Raji (cell line): Measurements from ENCODE around the gene CYP19A1.

ENCODE experiments used
- POLR2A ChIP-seq: IDR thresholded peaks from 2 replicates; pipeline ENCODE4 v1.6.1; 2011; ENCODE audit warnings: low read depth, low read length, control low read depth; ENCODE audit not compliant: insufficient read depth

CYP19A1 gene

GRCh38 chr15:51338496-51338895 is at the start of gene CYP19A1:
Gene CYP19A1, minus strand, starts transcription at chr15:51338596. Its CDS starts 95,684 bp downstream, at chr15:51242912.
- no peak for TF ChIP-seq POLR2A

DNA sequence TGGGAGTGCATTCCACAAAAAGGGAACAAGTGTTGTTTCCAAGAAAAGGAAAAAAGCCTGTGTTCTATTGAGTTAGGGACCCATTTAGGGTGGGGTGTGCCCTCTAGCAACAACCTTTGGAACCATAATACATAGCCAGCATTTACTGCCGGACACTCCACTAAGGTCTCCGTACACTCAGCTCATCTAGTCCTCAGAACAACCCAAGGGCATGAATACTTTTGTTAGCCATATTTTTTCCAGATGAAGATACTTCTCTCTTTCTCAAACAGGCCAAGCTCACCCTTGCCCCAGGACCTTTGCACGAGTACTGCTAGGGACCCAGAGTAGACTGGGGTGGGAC is 49.3 kb upstream of the CYP19A1 start:
- TF ChIP-seq POLR2A: no peak

DNA sequence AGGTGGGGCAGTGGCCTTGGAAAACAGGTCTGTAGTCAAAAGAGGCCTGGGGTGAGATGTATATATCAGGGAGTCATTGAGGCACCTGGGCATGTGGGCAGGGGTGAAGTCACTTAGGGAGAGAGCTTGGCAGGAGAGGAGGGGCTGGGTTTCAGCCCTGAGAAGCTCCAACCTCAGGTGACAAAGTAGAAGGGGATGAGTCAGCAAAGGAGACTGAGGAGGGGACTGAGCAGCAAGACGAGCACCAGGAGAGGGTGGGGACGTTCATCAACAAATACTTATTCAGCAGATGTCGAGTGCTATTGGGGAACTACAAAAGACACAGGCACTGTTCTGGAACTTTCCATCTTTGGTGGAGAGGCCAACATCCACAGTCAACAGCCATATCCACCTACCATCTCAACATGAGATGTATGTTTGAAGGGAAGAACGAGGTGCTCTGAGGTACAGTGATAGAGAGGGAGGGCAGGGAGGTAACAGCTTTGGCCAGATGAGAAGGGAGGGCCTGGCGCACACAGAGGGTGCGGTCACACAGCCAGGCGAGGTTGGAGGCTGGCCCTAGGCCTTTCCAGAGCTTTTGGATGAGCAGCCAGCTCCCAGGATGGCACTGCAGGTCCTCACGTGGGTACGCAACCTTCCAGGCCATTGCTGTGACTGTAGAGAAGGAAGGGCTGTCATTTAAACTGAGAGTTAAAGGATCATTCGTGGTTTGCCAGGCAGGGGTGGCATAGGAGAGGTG is 48.7 kb upstream of the CYP19A1 start:
- no peak for TF ChIP-seq POLR2A

GRCh38 chr15:51386486-51386885 is 48.1 kb upstream of the CYP19A1 start:
- no peak for TF ChIP-seq POLR2A

- no peak for TF ChIP-seq POLR2A
Measured at GRCh38 chr15:51386029-51386428, 47.6 kb upstream of the CYP19A1 start.

DNA sequence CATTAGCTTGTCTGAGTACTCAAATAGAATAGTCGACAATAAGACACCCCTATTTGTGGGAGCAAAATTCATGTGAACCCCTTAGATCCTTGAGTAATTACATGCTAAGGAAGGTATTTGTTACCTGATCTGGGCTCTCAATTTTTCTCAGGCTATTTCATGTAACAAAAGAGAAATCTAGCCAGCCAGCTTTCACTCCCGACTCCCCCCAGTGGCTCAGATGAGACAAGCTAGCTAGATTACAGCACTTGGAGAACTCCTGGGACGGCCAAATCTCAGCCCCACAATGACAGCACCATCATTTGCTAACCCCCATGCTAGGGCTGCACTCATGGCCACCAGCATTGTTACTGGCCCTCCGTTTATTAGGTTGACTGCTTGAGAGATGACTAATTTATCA is 44.4 kb upstream of the CYP19A1 start:
- TF ChIP-seq POLR2A: no peak

GRCh38 chr15:51380999-51381806 is 42.8 kb upstream of the CYP19A1 start:
- TF ChIP-seq POLR2A: no peak

- no peak for TF ChIP-seq POLR2A
Measured at GRCh38 chr15:51379390-51379789, 41.0 kb upstream of the CYP19A1 start.

GRCh38 chr15:51378406-51378805 is 40.0 kb upstream of the CYP19A1 start:
- no peak for TF ChIP-seq POLR2A

- no peak for TF ChIP-seq POLR2A
Measured at GRCh38 chr15:51377038-51377786, 38.8 kb upstream of the CYP19A1 start.

GRCh38 chr15:51375966-51376640 is 37.7 kb upstream of the CYP19A1 start:
- no peak for TF ChIP-seq POLR2A

DNA sequence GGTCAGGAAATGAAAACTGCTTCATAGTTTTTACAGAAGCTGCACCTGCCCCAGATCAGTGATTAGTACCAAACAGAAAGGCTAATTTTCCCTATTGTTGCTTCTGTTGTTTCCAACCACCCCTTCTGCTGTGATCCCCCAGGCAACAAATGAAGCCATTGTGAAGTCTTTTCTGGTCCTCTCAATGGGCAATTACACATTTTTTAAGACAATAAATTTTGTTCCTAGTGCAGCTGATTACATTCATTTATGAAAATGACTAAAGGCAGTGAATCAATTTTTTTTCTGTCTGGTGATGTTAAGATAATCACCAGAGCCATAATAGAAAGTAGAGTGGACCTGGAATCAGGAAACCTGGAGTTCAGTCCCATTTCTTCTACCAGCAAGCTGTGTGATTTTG is 35.7 kb upstream of the CYP19A1 start:
- TF ChIP-seq POLR2A: no peak

GRCh38 chr15:51371266-51371665 is 32.9 kb upstream of the CYP19A1 start:
- TF ChIP-seq POLR2A: no peak

- no peak for TF ChIP-seq POLR2A
Measured at GRCh38 chr15:51369451-51369761, 31.0 kb upstream of the CYP19A1 start.

DNA sequence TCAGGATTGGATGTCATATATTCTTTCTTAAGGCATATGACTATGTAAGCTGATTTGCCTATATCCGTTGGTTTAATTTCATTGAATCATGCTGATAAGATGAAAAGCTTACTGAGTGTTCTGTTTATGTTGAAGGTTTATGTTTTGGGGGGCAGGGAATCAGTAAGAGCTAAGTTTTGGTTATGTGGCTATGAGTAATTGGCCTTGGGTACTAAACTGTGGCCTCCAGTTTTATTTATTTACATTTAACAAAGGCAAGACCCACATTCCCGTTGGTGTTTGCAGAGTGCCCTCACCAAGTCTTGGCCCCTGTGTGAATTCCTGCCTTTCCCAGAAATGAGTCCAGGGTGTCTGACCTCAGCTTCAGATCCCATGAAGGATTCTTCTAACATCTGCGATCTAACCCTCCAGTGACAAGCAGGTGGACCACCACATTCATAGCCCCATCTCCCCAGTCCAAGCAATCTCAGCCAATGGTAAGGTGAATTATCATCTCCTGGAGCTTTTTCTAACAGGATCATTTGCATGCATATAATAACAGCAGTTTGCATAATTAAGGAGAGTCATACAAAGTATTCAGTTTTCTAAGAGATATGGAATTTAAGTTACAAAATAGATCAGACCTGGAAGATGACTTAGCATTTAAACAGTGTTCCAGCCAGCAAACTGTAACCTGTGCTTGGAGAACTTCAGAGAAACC is 30.5 kb upstream of the CYP19A1 start:
- no peak for TF ChIP-seq POLR2A
